ENCODE results near the gene TMEFF2. TPM values are rescaled to one million over a fixed set of nuclear protein-coding genes. Genes with fewer than 3 reads are reported as not detected.

TMEFF2 gene
- total and polyA plus RNA-seq, 2 donors: 3.5 to 4.7 TPM

DNA sequence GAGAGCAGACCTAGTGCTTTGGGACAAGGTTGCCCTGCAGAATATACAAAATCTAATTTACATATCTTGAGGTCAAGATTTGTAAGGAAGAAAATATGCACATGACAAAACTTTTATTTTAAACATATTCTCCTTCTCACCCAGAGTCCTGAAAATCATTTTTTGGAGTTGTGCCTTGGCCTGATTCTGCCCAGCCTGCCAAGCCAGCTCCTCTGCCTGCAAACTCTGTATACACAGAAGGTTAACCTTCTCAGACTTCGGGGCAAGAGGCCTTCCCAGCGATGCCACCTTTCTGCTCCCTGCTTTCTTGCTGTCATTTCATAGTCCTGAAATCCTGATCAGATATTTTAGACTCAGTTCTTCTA lies 252.0 kb downstream of the TMEFF2 start:
- H3K36me3 ChIP-seq (ENCODE audit: insufficient read depth): no peaks in the 10 kb centered on the region
- H3K4me1 ChIP-seq (ENCODE audit: insufficient read depth): no peaks in the 10 kb centered on the region
- no peak overlapping the region for H3K27ac ChIP-seq (ENCODE audit: low read depth)
- WGBS: 35% methylated on average over 2 of the region's 2 CpGs
- H3K4me3 ChIP-seq (ENCODE audit: low read depth, low read length): no peak overlapping the region
- no peak for DNase-seq (ENCODE audit: extremely low spot score)

DNA sequence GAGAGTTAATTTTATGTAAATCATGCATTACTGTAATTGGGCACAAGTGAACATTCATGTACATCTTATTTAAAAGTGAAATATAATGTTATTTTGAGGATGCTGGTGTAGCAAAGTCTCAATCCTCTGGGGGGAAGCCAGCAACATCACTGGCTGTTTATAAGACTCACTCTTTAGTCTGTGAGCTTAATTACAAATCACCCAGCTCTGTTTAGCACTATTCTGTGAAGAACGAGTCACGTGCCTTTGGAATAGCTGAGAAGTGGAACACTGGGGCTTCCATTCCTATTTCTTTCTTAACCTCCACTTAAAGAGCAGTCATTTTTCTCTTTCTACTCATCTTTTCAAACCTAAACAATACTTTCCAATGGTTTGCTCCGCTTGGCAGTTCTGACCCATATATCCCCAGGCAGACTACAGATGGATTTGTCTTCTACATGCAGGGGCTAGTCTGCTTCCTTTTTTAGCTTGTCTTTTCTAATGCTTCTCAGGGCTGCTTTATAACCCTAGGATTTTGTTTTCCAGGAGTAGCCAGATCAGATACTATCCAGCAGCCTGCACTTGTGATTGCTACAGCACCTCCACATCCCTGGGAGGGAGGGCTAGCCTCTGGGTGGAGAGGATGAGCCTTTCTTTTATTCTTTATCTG lies 252.5 kb downstream of the TMEFF2 start:
- H3K27ac ChIP-seq (ENCODE audit: low read depth): no peak overlapping the region
- no peaks in the 10 kb centered on the region for H3K4me1 ChIP-seq (ENCODE audit: insufficient read depth)
- H3K4me3 ChIP-seq (ENCODE audit: low read depth, low read length): no peak overlapping the region
- no peaks in the 10 kb centered on the region for H3K36me3 ChIP-seq (ENCODE audit: insufficient read depth)
- no peak for DNase-seq (ENCODE audit: extremely low spot score)
- 27% methylated on average over 3 of the region's 3 CpGs for WGBS

DNA sequence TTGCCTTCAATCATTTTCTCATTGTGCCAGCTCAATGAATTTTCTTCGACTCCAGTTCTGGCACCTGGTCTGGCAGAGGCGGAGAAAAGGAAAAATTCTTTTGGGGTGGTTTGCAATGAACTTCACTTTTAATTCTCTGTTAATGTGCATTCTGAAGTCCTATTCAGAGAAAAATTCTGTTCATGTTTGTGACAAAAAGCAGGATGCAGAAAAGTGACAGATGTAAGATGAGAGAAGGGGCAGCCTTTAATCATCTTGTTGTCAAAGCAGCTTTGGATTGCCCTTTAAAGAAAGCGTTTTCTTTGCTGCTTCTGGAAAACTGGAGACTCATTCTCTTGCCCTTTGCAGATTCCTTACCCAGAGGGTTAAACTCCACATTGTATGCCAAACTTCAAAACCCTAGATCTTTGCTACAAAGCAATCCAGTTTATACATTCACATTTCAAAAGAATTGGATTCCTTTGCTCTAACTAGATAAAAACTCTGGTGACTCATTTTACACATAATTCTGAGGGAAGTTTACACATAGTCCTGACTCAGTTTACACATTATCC lies 253.3 kb downstream of the TMEFF2 start:
- H3K4me1 ChIP-seq (ENCODE audit: insufficient read depth): no peaks in the 10 kb centered on the region
- no peak for DNase-seq (ENCODE audit: extremely low spot score)
- no peak overlapping the region for H3K27ac ChIP-seq (ENCODE audit: low read depth)
- 62% methylated on average over 3 of the region's 3 CpGs for WGBS
- H3K36me3 ChIP-seq (ENCODE audit: insufficient read depth): no peaks in the 10 kb centered on the region
- no peak overlapping the region for H3K4me3 ChIP-seq (ENCODE audit: low read depth, low read length)

DNA sequence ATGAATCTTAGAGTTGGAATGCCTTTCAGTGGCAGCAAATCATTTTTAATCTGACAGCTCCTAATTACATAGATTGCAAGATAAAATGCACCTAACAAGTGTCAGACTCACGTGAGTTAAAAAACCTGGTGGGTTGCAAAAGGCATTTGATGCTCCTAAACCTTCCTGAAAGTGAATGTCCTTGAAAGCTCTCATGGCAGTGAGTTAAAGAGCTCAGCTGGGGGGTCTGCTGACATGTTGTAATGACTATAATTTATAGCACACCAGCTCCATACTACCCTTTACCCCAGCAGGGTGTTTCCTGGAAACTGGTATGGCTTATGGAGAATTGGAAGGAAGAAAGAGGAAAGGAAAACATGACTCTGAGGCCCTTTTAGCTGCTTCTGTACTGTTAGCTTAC lies 256.0 kb downstream of the TMEFF2 start:
- H3K27ac ChIP-seq (ENCODE audit: low read depth): no peak overlapping the region
- WGBS: 88% methylated on average over 1 of the region's 1 CpG
- H3K4me1 ChIP-seq (ENCODE audit: insufficient read depth): no peaks in the 10 kb centered on the region
- H3K36me3 ChIP-seq (ENCODE audit: insufficient read depth): no peaks in the 10 kb centered on the region
- no peak for DNase-seq (ENCODE audit: extremely low spot score)
- no peak overlapping the region for H3K4me3 ChIP-seq (ENCODE audit: low read depth, low read length)

DNA sequence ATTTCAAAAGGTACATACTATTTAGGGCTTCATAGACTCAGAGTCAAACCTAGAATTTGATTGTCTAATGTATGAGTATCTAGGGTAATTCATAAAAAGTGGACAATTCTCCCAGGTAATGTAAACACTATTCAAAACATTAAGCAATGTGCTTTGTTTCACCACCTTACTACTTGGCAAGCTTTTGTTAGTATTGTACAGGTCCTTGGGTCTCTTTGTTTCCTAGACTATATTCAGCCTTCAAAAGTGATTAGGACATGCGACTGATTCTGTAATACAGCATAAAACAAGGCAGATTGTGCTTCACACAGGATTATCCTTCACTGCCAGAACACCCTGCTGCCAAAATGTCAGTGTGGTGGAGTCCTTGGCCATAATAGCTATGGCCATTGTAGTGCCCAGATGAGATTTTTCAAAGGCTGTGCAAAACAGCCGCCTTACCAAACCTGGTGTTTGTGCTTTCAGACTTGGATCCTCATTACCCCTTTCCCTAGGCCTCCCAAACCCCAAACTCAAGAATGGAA lies 257.8 kb downstream of the TMEFF2 start:
- WGBS: 86% methylated on average over 2 of the region's 2 CpGs
- no peak for DNase-seq (ENCODE audit: extremely low spot score)
- no peak overlapping the region for H3K4me3 ChIP-seq (ENCODE audit: low read depth, low read length)
- no peaks in the 10 kb centered on the region for H3K36me3 ChIP-seq (ENCODE audit: insufficient read depth)
- H3K4me1 ChIP-seq (ENCODE audit: insufficient read depth): no peaks in the 10 kb centered on the region
- H3K27ac ChIP-seq (ENCODE audit: low read depth): no peak overlapping the region

DNA sequence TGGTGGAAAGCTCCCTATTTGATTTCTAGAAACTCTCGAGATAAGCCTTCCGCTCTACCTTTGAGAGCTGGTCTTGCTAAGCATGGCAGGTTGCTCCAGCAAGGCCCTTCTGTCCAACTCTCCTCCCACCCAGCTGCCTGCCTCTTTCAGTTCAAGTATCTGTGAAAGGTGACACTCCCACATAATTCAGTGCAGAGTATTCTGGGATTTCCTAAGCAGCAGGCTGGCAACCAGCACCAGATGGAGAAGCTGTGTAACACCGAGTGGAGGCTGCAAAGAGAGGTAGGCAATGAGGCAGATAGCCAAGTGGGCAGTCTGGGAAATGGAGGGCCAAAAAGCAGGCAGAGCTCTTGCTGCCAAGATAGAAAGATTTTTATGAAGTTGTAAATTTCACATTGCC lies 259.5 kb downstream of the TMEFF2 start:
- no peaks in the 10 kb centered on the region for H3K4me1 ChIP-seq (ENCODE audit: insufficient read depth)
- DNase-seq (ENCODE audit: extremely low spot score): no peak
- 87% methylated on average over 3 of the region's 3 CpGs for WGBS
- no peaks in the 10 kb centered on the region for H3K36me3 ChIP-seq (ENCODE audit: insufficient read depth)
- no peak overlapping the region for H3K27ac ChIP-seq (ENCODE audit: low read depth)
- H3K4me3 ChIP-seq (ENCODE audit: low read depth, low read length): no peak overlapping the region

DNA sequence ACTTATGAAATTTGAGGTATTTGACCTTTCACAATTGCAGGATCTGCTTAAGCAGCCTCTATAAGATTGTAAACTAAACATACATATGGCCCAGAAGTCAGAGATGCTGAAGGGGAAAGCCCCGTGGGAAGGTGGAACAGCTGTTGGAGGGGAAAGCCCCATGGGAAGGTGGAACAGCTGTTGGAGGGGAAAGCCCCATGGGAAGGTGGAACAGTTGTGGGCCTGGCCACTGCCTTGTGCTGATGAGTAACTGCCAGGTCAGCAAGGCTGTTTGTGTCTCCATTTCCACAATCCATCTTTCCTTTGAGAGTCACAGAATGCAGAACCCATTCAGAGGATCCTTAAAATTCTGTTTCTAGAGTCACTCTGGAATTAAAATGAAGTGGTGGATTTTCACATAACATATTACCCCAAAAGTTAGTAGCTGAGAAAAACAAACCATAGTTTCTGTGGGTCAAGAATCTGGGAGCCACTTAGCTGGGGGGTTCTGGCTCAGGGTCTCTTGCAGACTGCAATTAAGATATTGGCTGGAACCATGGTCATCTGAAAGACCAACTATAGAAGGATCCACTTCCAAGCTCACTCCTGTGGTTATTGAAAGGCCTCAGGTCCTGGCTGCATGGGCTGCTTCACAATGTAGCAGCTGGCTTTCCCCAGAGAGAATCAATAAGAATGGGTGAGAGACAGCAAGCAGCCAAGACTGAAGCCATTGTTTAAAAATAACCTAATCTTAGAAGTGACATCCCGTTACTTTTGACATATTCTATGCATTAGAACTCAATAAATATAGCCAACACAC lies 261.2 kb downstream of the TMEFF2 start:
- no peaks in the 10 kb centered on the region for H3K36me3 ChIP-seq (ENCODE audit: insufficient read depth)
- 84% methylated on average over 2 of the region's 2 CpGs for WGBS
- H3K4me3 ChIP-seq (ENCODE audit: low read depth, low read length): no peak overlapping the region
- H3K4me1 ChIP-seq (ENCODE audit: insufficient read depth): no peaks in the 10 kb centered on the region
- H3K27ac ChIP-seq (ENCODE audit: low read depth): no peak overlapping the region
- DNase-seq (ENCODE audit: extremely low spot score): no peak

DNA sequence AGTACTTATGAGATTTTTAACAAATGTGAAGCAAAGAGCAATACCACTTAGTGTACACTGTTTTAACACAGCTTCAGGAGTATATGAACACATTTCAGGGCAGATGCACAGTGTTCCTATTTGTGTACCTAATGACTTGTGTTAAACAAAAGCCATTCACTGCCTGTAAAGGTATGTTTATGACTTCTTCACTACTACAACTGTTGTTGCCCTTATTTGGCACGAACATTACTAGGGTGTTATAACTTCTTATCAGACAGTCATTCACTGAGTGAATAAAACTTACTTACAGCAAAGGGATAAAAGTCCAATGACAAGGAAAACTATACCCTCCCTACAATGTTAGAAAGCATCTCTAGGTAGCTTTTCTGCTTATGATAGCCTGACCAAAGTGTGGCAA lies 262.4 kb downstream of the TMEFF2 start:
- no peaks in the 10 kb centered on the region for H3K36me3 ChIP-seq (ENCODE audit: insufficient read depth)
- H3K4me1 ChIP-seq (ENCODE audit: insufficient read depth): peaks cover 1% of the 10 kb centered on the region
- 46% methylated on average over 1 of the region's 1 CpG for WGBS
- no peak overlapping the region for H3K27ac ChIP-seq (ENCODE audit: low read depth)
- no peak overlapping the region for H3K4me3 ChIP-seq (ENCODE audit: low read depth, low read length)
- DNase-seq (ENCODE audit: extremely low spot score): no peak

DNA sequence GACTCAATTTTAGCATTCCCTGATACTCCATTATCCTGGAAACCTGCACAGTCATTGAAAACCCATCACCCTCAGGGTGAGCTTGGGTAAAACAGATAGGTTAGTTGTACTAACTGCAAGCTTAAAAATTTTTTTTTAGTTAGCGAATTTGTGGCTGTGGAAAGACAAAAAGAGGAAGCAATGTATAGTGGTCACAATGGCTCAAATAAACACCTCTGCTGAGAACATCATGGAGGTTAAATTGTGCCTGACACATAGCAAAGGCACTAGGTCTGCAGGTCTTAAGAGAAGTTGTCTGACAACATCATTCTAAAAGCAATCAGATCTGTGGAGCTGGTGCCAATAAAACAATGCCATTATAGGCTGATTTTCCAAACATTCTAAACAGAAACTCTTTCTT lies 263.4 kb downstream of the TMEFF2 start:
- Histone ChIP-seq H3K27ac (ENCODE audit: low read depth) (no peak overlapping the region), H3K4me1 (ENCODE audit: insufficient read depth) (peaks cover 1% of the 10 kb centered on the region), H3K4me3 (ENCODE audit: low read depth, low read length) (no peak overlapping the region), H3K36me3 (ENCODE audit: insufficient read depth) (no peaks in the 10 kb centered on the region)
- no peak for DNase-seq (ENCODE audit: extremely low spot score)
- WGBS: 90% methylated on average over 1 of the region's 1 CpG

DNA sequence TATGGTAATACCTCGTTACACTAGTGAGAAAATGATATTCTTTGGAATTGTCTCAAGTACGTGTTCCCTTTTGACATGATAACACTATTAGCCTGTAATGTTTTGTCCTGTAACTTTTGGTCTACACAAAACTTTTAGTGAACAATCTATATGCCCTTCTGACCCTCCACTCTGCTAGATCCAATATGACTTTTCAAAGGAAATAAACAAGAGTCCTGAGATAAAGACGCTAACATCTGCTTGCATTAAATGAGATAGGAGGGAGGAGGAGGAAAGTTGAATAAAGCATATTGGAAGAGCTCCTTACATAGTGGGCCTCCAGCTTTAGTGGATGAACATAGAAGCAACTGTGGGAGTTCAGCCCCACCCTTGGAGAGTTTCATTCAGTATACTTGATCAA lies 264.5 kb downstream of the TMEFF2 start:
- Histone ChIP-seq H3K27ac (ENCODE audit: low read depth) (no peak overlapping the region), H3K4me3 (ENCODE audit: low read depth, low read length) (no peak overlapping the region), H3K4me1 (ENCODE audit: insufficient read depth) (peaks cover 1% of the 10 kb centered on the region), H3K36me3 (ENCODE audit: insufficient read depth) (no peaks in the 10 kb centered on the region)
- DNase-seq (ENCODE audit: extremely low spot score): no peak
- WGBS: 87% methylated on average over 3 of the region's 3 CpGs

DNA sequence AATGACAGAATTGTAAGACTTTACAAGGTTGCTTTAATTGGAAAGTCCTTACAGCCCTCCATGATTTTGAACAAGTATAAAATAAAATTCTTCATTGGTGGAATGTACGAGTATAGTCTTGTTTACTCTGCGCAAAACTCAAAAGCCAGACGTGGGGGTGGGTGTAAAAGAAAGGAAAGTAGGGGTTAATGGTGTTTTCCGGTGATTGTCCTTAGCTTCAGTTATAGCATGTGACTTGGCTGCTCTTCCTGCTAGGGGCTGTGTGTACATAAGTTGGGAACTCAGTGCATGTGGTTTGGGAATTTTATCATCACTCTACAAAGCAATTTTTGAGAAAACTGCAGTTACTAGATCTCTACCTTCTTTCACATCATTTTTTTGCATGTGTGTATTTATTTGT lies 265.4 kb downstream of the TMEFF2 start:
- no peak for DNase-seq (ENCODE audit: extremely low spot score)
- Histone ChIP-seq H3K4me1 (ENCODE audit: insufficient read depth) (peaks cover 1% of the 10 kb centered on the region), H3K27ac (ENCODE audit: low read depth) (no peak overlapping the region), H3K36me3 (ENCODE audit: insufficient read depth) (no peaks in the 10 kb centered on the region), H3K4me3 (ENCODE audit: low read depth, low read length) (no peak overlapping the region)
- WGBS: 42% methylated on average over 4 of the region's 4 CpGs

DNA sequence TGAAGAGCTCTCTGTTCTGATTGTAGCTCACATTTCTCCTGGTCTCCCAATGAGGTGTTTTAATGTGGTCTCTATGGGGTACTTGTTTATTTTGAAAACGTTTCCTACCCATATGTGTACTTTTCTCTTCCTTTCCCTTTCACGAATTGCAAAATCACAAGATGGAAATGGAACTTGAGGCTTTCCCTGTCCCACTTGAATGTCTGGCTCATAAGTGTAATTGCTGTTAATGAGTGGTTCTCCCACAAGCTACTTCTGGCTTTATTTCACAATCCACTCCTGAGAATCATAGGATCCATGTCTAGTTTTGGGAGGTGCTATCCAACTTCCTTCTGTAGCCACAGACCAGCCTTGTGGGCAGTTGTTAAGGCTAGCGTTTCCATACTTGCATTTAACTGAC lies 266.7 kb downstream of the TMEFF2 start:
- H3K27ac ChIP-seq (ENCODE audit: low read depth): no peak overlapping the region
- WGBS: 63% methylated on average over 3 of the region's 3 CpGs

DNA sequence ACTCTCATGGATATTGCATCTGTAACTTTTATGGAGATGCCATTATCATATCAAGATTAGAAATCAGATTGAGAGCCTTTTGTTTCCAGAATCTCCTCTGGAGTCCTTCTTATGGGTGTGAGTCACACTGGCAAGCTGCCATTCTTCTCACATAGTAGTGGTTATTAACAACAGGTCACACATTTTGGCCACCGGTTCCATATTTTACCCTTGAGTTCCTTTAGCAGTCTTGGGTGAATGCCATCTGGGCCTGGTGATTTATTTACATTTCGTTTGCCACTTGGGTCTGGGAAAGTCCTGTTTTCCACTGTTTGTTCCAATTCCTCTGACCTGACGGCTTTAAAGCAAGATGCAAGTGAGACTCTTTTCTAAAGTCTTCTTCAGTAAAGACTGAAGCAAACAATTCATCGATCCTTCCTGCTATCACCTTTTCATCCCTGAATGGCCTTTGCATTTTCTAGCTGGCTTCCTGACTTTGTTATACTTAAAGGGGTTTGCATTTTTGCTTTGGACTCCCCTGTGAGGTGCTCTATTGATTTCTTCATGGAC lies 267.3 kb downstream of the TMEFF2 start:
- H3K4me3 ChIP-seq (ENCODE audit: low read depth, low read length): no peak overlapping the region
- no peaks in the 10 kb centered on the region for H3K36me3 ChIP-seq (ENCODE audit: insufficient read depth)
- DNase-seq (ENCODE audit: extremely low spot score): no peak
- H3K27ac ChIP-seq (ENCODE audit: low read depth): no peak overlapping the region
- peaks cover 1% of the 10 kb centered on the region for H3K4me1 ChIP-seq (ENCODE audit: insufficient read depth)
- WGBS: 34% methylated on average over 4 of the region's 4 CpGs

More for the DNA sequence above, 266.7 kb downstream of the TMEFF2 start:
- H3K4me1 ChIP-seq (ENCODE audit: insufficient read depth): peaks cover 1% of the 10 kb centered on the region
- no peak overlapping the region for H3K4me3 ChIP-seq (ENCODE audit: low read depth, low read length)
- H3K36me3 ChIP-seq (ENCODE audit: insufficient read depth): no peaks in the 10 kb centered on the region
- no peak for DNase-seq (ENCODE audit: extremely low spot score)

DNA sequence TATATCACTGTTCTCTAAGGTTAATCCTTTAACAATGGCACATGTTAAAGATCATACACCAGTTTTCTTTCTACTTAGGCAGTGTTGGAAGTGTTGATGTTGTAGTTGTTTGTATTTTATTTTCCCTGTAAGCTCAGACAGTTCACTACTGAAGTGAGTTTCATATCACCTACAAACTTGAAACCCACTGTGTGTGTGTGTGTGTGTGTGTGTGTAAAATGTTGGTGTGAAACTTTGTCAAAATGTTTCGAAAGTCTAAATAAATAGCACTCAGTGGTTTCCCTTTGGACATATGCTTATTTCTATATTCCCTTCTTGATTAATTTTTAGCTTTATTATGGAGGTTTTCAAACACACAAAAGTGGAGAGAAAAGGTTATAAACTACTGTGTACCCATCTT lies 268.1 kb downstream of the TMEFF2 start:
- no peak for DNase-seq (ENCODE audit: extremely low spot score)
- Histone ChIP-seq H3K27ac (ENCODE audit: low read depth) (no peak overlapping the region), H3K4me1 (ENCODE audit: insufficient read depth) (peaks cover 1% of the 10 kb centered on the region), H3K36me3 (ENCODE audit: insufficient read depth) (no peaks in the 10 kb centered on the region), H3K4me3 (ENCODE audit: low read depth, low read length) (no peak overlapping the region)
- 99% methylated on average over 1 of the region's 1 CpG for WGBS

Measured in urinary bladder (tissue), 4 donors.